Hematopoietic multipotent progenitor cell treated with erythropoietin and hydrocortisone succinate and interleukin-3 and kit ligand, for 15 days (in vitro differentiated cells): ENCODE data around the gene CPLANE2.
"Not testable (repeated sequence)": the region's sequence is repeated elsewhere in the genome, so short reads cannot be mapped to it uniquely, and the experiment has no call there.

Experiments
- DNase-seq: peaks from one replicate; pipeline ENCODE4 v3.0.0-alpha.2; 2015; ENCODE audit warnings: low spot score

CPLANE2 gene

DNA sequence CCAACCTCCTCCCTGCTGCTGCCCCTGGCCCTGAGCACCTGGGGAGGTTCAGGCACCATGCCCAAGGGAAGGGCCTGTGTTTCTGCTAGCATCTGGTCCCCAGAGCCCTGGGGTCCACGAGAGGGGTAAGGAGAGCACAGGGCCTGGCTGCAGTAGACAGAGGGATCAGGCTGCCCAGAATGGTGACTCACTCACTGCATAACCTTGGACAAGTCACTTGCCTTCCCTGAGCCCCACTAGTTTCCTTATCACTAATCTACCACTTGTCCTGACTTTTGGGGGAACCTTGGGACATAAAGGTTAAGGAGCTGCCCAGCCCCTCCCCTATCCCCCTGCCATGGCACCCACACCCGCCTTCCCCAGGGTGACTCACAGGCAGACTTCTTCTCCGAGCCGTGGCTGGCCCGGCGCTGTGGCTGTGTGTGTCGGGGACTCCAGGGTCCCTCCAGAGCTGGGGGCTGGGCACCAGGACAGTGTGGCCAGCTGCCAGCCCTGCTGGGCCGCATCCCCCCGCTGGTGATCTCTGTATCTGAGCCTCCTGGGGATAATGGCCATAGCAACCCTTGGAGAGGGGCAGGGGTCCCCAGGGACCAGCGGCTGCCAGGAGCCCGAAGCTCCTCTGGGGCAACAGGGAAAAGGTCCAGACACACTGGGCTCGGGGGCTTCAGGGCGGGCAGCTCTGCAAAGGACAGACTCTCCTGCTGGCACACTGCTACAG is 28.6 kb downstream of the CPLANE2 start:
- DNase-seq = peak; percentile 56

DNA sequence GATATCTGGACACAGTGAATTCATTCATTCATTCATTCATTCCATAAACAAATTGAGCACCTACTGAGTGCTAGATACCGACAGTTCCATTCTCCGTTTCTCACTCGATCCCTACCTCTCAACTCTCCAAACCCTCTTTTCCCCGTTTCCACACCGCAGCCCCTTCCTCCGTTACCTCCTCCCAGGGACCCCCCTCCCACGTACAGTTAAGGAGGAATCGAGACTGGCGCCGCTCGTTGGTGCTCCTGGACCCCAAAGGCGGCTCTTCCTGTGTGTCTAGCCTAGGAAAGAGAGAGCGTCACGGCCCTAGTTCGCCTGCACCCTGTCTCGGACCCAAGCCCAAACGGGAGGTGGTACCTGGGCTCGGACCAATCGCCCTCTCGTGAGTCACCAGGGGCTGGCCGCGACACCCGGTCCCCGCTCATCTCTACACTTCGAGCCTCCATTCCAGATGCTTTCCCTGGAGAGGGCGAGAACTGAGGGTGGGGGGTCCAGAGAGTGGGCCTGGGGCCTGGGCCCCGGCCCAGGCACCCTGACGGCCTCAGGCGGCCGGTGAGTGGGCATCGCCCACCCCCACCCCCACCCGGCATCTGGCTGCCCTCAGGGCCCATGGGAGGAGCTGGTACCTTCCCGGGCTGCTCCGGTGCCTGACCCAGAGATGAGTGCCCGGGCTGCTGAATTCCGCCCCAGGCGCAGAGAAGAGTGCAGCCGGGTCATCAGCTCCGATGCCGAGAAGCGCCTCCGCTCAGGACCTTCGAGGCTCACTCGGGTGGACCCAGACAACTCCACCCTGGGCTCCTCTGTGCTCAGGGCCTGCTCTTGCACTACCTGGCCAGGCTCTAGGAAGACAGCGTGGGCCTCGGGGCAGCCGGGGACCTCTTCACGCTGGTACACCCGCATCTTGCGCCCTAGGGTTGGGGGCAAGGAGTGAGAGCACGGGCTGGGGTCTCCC is 29.4 kb downstream of the CPLANE2 start:
- DNase-seq = no peak

DNA sequence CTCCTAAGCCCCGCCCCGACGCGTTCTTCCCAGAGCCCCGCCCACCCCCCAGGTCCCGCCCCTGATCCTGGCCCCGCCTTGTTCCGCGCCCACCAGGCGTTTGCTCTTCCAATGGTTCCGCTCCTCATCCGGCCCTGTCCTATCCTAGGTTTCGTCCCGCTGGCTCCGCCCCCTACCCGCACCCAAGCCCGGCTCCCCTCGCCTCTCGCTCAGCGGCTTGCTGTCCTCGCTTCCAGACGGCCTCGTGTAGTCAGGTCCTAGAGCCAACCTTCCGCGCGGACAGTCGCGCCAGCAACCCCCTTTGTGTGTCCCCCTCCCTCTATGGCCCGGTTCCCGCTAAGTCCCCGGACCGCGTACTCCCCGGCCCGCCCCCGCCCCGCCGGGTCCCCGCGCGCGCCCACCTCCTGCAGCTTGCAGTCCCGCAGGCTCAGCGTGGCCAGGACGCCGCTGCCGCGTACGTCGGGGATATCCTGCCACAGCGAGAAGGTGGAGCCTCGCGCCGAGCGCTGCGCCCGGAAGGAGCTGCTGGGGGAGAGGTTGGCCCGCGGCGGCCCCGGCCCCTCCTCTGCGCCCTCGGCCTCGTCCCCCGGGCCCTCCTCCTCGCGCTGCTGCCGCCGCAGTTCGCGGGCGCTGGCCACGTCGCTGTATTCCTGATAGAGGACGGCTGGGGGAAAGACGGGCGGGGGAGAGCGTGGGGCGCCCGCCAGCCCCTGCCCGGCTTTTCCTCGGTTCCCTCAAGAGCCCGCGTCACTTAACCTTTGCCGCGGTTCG is 30.3 kb downstream of the CPLANE2 start:
- DNase-seq = peak; percentile 94

DNA sequence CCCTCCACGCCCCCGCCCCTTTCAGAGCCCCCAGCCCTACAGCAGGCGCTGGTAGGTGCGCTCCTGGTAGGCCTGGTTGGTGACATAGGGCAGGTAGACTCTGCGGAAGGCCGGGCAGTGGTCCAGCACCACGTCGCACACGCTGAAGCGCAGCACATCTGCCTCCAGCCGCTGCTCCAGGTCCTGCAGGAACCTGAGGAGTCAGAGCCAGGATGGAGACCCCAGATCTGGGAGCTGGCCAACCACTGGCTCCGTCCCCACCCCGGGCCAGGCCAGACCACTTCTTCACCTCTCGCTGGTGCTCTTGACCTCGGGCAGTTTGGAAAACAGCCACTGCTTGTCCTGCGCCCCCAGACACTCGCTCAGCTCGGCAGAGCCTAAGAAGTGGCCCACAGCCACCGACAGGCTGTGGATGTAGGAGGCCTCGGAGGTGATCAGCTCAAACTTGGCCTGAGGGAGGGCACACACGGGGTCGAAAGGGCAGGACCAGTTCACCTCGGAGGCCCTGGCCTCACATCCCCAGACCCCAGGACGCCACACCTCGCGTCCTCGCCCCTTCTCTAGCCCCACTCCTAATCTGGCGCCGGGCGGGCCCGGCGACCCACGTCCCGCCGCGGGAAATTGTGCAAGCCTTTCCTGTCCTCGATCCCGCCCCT is 31.0 kb downstream of the CPLANE2 start:
- no peak for DNase-seq

- no peak for DNase-seq
Observed at GRCh38 chr1:16205334-16205671, 31.7 kb downstream of the CPLANE2 start.

GRCh38 chr1:16204634-16205333 is 32.2 kb downstream of the CPLANE2 start:
- DNase-seq = peak; percentile 46

DNA sequence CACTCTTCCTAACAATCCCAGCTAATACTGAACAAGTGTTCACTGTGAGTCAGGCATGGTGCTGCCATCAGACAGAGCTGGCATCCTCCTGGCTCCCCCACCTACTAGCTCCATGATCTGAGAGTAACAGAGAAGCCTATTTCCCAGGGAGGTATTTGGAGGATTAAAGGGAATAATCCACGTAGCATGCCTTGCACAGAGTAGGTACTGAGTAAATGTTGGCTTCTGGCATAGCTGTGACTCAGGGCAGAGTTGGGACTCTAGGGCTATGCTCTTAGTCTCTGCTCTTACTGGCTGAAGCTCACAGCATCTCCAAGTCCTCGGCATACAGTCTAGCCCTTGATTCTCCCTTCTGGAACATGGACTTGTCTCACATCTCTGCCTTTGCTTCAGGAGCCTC is 32.8 kb downstream of the CPLANE2 start:
- DNase-seq = no peak

GRCh38 chr1:16203550-16203949 is 33.4 kb downstream of the CPLANE2 start:
- DNase-seq = no peak

GRCh38 chr1:16202281-16203210 is 34.4 kb downstream of the CPLANE2 start:
- DNase-seq = no peak

- no peak for DNase-seq
Observed at GRCh38 chr1:16199700-16200099, 37.3 kb downstream of the CPLANE2 start.

GRCh38 chr1:16199157-16199501 is 37.9 kb downstream of the CPLANE2 start:
- DNase-seq = no peak

GRCh38 chr1:16198444-16199156 is 38.4 kb downstream of the CPLANE2 start:
- DNase-seq = no peak

- DNase-seq = no peak
Observed at GRCh38 chr1:16196874-16197273, 40.1 kb downstream of the CPLANE2 start.

GRCh38 chr1:16196139-16196538 is 40.8 kb downstream of the CPLANE2 start:
- not testable (repeated sequence) for DNase-seq

DNA sequence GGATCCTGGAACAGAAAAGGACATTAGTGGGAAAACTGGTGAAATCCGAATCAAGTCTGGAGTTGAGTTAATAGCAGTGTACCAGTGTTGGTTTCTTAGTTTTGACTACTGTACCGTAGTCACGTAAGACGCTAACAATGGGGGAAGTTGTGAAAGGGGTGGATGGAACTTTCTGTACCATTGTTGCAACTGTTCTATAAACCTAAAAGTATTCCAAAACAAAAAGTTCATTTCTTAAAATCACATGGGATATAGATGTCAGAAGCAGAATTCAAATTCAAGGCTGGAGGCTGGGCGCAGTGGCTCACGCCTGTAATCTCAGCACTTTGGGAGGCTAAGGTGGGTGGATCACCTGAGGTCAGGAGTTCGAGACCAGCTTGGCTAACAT is 41.5 kb downstream of the CPLANE2 start:
- no peak for DNase-seq

DNA sequence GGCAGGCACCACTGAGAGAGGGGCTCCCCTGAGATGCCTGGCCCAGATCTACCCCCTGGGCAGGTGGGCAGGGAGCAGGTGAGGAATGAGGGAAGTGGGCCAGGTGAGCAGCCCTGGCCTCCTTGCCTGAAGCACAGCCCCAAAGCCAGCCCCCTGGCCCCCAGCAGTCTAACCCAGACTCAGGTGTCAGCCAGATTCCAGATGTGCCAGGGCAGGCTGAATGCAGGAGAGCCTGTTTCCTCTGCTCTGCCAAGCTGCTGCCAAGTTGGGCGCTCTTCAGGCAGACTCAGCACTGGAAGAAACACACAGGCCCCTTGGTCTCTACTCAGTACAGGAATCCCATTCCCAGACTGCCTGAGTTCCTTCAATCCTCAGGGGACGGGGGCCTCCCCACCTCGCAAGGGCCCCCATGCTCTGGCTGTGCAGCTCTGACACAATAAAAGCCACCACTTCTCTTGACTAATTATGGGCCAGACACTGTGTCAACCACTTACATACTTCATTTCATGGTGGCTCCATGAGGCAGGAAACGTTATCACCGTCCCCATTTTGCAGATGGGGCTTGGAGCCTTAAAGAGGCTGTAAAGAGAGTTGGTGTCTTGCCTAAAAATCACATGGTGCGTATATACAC is 45.0 kb downstream of the CPLANE2 start:
- no peak for DNase-seq

DNA sequence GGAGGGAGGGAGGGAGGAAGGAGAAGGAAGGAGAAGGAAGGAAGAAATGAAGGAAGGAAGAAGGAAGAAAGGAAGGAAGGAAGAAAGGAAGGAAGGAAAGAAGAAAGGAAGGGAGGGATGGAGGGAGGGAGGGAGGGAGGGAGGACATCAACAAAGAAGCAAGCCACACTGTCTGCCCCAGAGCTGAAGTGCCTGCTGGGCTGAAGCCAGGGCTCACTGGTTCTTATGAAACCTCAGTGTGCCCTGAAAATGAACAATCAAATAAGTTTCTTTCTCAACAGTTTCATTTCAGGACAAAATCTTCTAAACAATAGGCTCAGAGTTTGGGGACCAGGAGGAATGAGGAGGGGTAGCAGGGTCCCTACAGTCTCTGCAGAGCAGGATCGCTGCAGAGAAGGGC is 45.7 kb downstream of the CPLANE2 start:
- no peak for DNase-seq

- no peak for DNase-seq
Observed at GRCh38 chr1:16189921-16190621, 46.9 kb downstream of the CPLANE2 start.

GRCh38 chr1:16189003-16189402 is 48.0 kb downstream of the CPLANE2 start:
- DNase-seq = no peak
